Ovary (tissue), 3 donors: ENCODE results near the gene RGS16.

Experiments used
- POLR2A ChIP-seq: fragments of 450-650 bp; IDR thresholded peaks from one replicate; pipeline ENCODE4 v1.6.1; 2017; ENCODE audit warnings: antibody characterized with exemption, mild to moderate bottlenecking, moderate library complexity
- TF ChIP-seq, protein P1 (sequence below), 3 donors: fragments of 450-650 bp in 2 of 3; fragments of 200-600 bp in 1 of 3; IDR thresholded peaks; one replicate each; pipeline versions ENCODE4 v1.5.1 to v1.8.0; 2016 to 2022; ENCODE audit warnings: antibody characterized with exemption in 3 of 3, mild to moderate bottlenecking in 1 of 3
- donor health status: DM: no; HTN: no; CAD: no.

GRCh38 chr1:182644886-182645285 is 40.7 kb upstream of the RGS16 start:
- no peak for TF ChIP-seq POLR2A
- TF ChIP-seq, protein P1, sequence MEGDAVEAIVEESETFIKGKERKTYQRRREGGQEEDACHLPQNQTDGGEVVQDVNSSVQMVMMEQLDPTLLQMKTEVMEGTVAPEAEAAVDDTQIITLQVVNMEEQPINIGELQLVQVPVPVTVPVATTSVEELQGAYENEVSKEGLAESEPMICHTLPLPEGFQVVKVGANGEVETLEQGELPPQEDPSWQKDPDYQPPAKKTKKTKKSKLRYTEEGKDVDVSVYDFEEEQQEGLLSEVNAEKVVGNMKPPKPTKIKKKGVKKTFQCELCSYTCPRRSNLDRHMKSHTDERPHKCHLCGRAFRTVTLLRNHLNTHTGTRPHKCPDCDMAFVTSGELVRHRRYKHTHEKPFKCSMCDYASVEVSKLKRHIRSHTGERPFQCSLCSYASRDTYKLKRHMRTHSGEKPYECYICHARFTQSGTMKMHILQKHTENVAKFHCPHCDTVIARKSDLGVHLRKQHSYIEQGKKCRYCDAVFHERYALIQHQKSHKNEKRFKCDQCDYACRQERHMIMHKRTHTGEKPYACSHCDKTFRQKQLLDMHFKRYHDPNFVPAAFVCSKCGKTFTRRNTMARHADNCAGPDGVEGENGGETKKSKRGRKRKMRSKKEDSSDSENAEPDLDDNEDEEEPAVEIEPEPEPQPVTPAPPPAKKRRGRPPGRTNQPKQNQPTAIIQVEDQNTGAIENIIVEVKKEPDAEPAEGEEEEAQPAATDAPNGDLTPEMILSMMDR (IDR thresholded peaks at IDR 0.05), result no peak
